GM19099 (cell line): Measurements from ENCODE around the gene IL3RA.

Experiments
- POLR2A ChIP-seq: IDR thresholded peaks from 3 replicates; pipeline ENCODE4 v1.6.1; 2011; ENCODE audit warnings: low read depth; ENCODE audit not compliant: insufficient read length; ENCODE audit errors: extremely low read depth

Gene IL3RA

DNA sequence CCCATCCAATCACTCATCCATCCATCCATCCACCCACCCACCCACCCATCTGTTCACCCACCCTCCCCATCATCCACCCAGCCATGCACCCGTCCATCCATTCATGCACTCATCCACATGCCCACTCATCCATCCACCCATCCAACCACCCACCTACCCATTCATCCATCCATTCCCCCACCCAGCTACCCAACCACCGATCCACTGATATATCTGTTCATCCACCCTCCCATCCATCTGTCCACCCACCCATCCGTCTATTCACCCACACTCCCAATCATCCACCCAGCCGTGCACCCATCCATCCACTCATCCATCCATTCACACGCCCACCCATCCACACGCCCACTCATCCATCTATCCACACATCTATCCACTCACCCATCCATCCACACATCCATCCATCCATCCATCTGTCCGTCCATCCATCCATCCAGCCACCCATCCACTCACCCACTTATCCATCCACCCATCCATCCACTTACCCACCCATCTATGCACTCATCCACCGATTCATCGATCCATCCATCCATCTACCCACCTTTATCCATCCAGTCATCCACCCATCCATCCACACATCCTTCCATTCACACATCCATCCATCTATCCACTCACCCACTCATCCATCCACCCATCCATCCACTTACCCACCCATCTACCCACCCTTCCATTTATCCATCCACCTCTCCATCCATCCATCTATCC lies 87.7 kb downstream of the IL3RA start:
- no peak for TF ChIP-seq POLR2A

DNA sequence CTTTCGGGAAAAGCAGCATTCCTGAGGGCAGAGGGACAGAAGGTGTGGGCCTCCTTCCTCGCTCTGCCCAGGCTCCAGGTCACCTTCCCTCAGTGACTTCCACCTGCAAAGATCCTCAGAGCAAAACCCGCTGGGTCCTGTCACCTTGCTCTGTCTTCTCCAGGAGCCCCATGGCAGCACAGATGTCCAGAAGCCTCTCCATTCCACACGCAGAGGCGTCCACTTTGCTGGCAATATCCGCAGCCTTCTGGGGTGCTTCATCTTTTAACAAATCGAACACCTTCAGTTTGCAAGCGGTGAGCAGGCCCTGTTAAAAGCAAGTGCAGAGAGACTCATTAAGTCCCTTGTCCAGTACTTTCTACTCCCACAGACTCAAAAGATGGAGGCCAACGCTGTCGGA lies 88.8 kb downstream of the IL3RA start:
- TF ChIP-seq POLR2A: no peak

GRCh38 chrX:1427756-1428155 lies 91.2 kb downstream of the IL3RA start:
- TF ChIP-seq POLR2A: no peak

GRCh38 chrX:1430451-1430850 lies 93.9 kb downstream of the IL3RA start:
- TF ChIP-seq POLR2A: no peak
